Amniotic stem cell (primary cell): ENCODE results near the gene KIAA0513.

Experiments
- DNase-seq: peaks from one replicate; lab custom pipeline; 2025; lab: John Stamatoyannopoulos, UW

The KIAA0513 gene

GRCh38 chr16:85136213-85136701, 108.7 kb downstream of the KIAA0513 start:
- no peak for DNase-seq

- DNase-seq = no peak
Observed at GRCh38 chr16:85136702-85137322, 109.2 kb downstream of the KIAA0513 start.

GRCh38 chr16:85137323-85138072, 109.9 kb downstream of the KIAA0513 start:
- peak; percentile 63 for DNase-seq

- DNase-seq = no peak
Observed at GRCh38 chr16:85138073-85138824, 110.7 kb downstream of the KIAA0513 start.

- DNase-seq = no peak
Observed at GRCh38 chr16:85138825-85139627, 111.4 kb downstream of the KIAA0513 start.

GRCh38 chr16:85139881-85140339, 112.3 kb downstream of the KIAA0513 start:
- DNase-seq = no peak

GRCh38 chr16:85140455-85141012, 112.9 kb downstream of the KIAA0513 start:
- DNase-seq = no peak

- DNase-seq = no peak
Observed at GRCh38 chr16:85141491-85142128, 114.0 kb downstream of the KIAA0513 start.

- DNase-seq = no peak
Observed at GRCh38 chr16:85142129-85142513, 114.5 kb downstream of the KIAA0513 start.

GRCh38 chr16:85142771-85143211, 115.2 kb downstream of the KIAA0513 start:
- DNase-seq = no peak
